8988T (cell line): ENCODE measurements around the gene MAP7D3.
A peak's percentile ranks its signal among the peaks of the same experiment; 100 is the strongest.
"Not testable (repeated sequence)": the region's sequence is repeated elsewhere in the genome, so short reads cannot be mapped to it uniquely, and the experiment has no call there.

Source experiments
- DNase-seq: peaks from one replicate; pipeline ENCODE4 v3.0.0; 2011

MAP7D3 gene

DNA sequence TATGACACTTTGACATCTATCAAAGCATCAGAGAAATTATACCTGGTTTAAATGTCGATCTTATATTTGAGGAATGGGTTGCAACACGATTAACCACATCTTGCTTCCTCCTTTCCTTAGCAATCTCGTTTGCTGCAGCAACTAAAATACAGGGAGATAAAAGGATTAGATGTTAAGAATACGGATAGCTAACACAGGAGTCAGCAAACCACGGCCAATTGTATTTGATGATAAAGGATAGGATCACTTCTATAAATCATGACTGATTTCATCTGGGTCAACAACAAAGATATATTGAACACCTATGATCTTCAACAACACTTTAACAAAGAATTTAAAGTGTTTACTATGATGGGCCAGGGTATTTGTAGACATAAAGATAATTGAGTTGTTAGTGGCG, 5.0 kb downstream of the MAP7D3 start:
- DNase-seq: no peak

DNA sequence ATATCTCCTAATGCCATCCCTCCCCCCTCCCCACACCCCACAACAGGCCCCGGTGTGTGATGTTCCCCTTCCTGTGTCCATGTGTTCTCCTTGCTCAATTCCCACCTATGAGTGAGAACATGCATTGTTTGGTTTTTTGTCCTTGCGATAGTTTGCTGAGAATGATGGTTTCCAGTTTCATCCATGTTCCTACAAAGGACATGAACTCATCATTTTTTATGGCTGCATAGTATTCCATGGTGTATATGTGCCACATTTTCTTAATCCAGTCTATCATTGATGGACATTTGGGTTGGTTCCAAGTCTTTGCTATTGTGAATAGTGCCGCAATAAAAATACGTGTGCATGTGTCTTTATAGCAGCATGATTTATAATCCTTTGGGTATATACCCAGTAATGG, 13.4 kb downstream of the MAP7D3 start:
- not testable (repeated sequence) for DNase-seq

DNA sequence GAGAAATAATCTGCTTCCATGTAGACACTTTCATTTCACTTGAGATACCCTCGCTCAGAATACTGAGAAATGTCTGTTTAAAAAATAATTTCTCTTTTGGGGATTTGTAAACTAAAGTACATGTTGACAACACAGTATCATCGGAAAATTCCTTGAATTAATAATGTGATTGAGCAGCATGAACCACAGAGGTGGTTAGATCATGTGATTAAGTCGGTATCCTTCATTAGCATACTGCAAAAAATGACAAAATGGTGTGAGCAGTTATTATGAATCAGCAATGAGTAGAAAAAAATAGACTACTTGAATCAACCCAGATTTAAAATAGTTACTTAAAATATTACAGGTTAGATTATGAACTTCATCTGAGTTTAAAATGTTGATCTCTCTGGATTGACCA, 14.1 kb downstream of the MAP7D3 start:
- no peak for DNase-seq

DNA sequence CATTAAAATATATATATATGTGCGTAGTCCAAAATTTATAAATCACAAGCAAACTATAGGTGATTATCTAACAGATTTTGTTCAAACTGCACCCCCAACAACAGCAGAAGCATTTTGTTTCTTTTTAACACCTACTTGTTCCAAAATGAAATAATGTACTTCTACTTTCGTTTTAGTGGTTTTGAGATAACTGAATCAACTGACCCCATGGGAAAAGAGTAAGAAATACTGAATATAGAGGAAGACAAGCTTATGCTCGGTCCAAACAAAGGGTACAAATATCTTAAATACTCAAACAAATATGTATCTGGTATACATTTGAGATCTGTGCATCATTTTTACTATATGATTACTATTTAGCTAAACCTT, 22.4 kb downstream of the MAP7D3 start:
- DNase-seq: no peak

DNA sequence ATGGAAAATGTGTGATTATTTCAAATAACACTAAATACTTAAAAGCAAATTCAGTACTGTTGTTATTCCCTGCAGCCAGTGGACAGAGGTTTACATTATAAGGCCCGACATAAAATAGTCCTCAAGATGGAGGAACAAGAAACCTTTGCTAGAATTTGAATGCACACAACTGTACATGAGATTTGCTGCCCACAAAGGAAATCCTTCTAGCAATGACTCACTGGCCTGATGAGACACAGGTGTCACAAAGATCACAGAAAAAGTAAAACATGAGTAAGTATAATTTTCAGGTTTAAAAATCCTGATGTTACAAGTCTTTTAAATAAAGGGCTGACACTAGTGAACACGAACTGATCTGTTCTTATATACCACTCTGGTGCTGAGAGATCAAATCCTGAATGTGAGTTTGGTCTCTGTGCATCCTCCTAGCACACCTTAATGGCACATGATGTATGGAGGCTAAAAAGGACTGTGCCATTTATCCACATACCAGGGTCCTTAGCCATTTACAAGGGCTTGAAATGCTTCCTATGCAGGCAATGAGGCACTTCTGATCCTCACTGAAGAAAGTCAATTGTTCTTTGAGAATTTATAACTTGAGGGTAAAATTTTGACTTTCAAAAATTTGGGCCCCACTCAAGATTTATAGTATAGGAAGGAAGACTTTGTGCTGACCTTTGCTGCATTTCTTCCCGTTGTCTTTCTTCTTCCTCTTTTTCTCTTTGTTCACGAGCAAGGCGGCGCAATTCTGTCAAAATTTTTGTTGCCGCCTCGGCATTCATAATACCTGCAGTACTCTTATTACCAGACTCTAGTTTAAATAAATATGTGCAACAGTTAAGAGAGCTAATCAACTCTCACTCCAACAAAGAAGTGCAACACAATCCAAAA, 23.0 kb downstream of the MAP7D3 start:
- DNase-seq: no peak

DNA sequence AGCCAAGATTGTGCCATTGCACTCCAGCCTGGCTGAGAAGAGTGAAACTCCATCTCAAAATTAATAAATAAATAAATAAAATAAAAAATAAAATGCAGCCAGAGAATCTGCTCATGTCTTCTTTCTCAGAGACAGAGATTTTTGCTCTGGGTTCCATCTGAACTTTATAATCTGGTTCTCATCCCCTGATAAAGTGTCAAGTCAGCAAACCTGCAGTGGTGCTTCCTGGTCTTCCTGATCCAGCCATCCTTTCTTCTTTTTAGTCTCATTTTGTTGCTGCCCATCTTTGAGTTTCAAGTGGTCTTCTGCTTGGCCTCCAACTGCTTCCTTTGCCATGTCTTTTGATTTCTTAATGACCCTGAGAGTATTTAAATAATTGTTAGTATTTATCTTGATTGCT, 24.1 kb downstream of the MAP7D3 start:
- DNase-seq: no peak

DNA sequence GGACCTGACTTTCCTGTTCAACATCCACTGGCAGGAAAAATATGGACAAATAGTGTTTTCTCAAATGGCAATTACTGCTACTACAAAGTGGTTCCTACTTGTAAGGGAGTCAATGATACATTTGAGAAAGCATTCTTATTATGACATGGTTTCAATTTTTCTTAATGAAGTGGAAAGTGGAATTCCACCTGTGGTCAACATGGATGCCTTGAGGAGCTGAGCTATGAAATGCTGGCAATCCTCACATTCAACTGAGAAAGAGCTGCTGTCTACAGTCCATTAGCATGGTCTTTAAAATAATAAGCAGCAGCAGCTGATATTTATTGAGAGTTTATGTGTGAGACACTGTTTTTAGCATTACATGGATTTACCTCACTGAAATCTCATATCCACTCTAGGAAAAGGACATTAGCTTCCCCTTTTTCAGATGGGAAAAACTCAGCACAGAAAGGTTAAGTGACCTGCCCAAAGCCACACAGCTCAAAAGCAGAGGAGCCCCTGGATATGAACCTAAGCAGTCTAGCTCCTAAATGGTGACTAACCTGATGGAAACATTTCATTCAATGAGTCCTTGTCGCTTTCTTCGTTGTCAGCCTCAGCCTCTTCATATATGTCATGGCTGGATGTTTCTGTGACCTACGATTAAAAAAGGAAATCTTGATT, 29.2 kb downstream of the MAP7D3 start:
- no peak for DNase-seq

DNA sequence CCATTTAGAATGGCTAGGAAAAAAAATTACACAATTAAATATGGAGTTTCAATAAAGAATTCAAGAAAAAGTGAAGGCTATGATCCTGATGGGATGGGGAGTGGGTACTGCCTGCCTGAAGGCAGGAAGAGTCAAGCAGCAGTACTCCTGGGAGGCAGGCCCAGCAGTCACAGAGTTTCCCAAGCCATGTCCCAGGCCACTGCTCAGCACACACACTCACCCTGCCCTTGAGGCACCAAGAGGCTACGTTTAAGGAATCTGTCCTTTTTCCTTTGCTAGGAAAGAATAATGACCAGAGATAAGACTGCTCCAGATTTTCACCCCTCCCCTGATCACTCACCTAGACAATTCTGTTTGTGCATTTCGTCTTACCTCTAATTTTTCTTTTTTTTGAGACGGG, 30.2 kb downstream of the MAP7D3 start:
- DNase-seq: no peak

DNA sequence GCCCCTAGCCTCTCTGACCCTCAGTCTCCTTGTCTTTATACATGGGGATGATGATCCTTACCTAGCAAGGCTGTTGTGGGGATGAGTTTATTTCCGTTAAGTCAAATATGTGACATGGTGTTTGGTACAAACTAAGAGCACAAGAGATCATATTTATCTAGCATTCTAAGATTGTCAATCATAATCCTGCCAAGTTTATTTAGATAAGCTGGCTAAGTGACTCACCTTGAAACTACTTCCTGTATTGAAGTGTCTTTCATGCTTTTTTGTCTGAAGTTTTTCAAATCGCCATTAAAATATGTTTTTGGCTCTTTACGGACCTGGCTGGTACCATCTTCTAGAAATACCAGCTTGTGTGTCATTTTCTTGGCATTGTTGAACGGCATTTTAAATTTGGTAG, 30.7 kb downstream of the MAP7D3 start:
- no peak for DNase-seq

DNA sequence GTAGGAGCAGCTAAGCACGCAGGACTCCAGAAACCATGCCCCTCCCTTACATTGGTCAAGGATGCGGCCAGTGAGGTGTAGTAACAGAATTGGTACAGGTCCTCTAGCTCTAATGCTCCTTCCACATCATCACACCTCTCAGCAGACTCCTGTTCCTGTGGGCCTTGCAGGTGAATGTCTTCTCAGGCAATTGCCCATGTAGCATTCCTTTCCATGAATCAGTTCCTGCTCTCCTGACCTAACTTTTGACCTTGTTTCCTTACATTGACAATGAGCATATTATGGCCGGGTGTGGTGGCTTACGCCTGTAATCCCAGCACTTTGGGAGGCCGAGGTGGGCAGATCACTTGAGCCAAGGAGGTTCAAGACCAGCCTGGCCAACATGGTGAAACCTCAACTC, 31.3 kb downstream of the MAP7D3 start:
- DNase-seq: no peak

DNA sequence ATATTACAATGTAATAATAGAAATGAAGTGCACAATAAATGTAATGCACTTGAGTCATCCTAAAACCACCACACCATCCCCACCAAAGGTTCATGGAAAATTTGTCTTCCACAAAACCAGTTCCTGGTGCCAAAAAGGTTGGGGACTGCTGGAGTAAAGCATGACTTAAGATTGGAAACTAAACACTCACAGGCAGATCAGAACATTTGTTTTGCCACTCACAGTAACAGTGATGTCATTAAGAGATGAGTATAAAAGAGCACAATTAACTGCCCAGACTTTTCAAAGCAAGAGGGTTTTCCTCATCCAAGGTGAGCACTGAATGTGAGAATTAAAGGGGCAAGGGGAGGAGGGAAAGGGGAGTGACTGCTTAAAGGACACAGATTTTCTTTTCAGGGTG, 35.6 kb downstream of the MAP7D3 start:
- no peak for DNase-seq

DNA sequence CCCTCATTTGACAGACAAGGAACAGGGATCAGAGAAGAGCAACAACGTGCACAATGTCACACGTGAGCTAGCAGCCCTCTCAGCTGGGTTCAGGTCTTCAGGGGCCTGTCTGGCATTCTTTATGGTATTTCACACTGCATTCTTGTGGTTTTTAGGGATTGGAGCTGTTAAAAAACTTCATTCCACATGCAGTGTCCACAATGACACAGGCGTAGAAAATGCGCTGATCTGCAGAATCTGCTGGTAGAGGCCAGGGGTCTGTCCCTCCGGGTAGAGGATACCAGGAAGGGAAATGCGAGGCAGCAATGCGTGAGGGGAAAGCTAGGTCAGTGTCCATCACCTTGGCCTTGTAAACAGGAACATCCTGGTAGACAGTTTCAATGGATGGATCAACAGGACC, 36.6 kb downstream of the MAP7D3 start:
- peak; percentile 25 for DNase-seq

DNA sequence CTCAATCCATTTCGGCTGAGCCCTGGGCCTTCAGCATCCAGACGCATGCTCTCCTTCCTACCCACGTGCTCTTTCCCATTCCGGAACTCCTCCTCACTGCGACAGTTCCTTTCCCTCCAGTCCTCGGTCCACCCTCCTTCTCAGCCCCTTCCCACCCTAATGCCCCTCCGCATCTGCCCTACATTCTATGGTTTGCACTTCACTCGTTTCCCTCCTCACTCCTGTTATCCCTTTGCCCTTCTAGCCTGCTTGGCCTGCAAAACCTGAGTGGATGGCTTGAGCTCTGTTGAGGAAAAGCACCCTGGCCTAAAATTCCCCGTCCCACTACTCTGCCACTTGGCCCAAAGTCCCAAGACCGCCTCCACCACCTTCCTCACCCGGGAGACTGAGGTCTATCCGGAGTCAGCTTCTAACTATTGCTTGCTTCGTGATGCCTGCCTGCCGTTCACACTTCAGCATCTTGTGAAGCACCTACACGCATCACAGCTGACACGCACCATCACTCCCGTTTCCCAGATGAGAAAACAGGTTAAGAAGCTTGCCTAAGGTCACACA, 38.6 kb downstream of the MAP7D3 start:
- no peak for DNase-seq

DNA sequence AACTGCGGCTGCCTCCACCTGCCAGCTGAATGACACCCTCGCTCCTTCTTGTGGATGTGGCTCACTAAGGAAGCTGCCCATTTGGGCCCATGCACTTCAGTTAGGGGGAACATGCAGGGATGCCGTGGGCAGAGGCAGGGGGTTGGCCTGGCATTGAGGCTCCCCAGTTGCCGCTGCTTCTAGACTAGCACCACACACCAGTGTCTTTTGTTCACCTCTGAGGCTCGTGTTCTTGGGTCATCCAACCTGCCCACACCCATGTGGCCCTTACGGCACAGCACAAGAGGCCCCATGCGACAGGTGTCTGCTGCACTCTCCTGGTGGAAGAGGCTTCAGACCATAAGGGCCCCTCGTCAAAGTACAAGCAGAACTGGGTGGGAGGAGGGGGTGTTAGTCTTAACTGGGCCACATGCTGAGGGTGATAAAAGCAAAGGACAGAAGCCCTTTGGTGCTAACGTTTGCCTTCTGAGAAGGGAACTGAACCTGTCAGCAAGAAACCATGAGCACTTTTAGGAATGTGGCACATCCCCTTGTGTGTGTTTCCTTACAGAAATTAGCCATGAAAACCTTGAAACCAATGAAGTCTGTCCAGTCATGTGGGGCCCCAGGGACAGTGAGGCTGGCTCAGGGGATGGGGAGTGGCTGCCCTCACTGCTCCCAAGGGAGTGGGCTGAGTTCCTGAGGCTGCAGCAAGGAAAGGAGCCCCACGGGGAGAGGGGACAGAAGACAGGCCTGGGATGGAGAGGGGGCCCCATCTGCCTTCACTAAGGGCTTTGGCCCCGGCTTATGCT, 39.2 kb downstream of the MAP7D3 start:
- DNase-seq: no peak

DNA sequence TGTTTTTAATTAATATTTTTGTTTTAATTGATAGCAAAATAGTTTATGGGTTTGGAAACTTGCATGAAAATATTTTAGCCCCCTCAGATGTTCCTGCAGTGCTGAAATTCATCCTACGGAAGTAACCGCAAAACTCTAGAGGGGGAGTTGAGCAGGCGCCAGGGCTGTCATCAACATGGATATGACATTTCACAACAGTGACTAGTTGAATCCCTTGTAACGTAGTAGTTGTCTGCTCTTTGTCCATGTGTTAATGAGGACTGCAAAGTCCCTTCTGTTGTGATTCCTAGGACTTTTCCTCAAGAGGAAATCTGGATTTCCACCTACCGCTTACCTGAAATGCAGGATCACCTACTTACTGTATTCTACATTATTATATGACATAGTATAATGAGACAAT, 40.4 kb downstream of the MAP7D3 start:
- DNase-seq: no peak

DNA sequence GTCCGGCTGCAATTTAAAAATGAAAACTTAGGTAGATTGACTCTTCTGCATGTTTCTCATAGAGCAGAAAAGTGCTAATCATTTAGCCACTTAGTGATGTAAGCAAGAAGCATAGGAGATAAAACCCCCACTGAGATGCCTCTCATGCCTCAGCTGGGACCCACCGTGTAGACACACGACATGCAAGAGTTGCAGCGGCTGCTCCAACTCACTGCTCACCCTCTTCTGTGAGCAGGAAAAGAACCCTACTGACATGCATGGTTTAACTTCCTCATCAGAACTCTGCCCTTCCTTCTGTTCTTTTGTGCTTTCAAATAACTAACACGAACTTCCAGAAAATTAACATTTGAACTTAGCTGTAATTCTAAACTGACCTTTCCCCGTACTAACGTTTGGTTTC, 41.0 kb downstream of the MAP7D3 start:
- DNase-seq: no peak

DNA sequence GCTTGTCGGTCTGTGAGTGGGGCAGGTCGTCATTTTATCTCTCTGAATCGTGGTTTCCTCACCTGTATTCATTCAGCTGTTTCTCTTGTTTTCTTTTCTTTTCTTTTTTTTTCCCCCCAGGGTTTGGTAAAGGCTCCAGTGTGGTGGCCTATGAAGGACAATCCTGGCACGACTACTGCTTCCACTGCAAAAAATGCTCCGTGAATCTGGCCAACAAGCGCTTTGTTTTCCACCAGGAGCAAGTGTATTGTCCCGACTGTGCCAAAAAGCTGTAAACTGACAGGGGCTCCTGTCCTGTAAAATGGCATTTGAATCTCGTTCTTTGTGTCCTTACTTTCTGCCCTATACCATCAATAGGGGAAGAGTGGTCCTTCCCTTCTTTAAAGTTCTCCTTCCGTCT, 41.4 kb downstream of the MAP7D3 start:
- DNase-seq: no peak

DNA sequence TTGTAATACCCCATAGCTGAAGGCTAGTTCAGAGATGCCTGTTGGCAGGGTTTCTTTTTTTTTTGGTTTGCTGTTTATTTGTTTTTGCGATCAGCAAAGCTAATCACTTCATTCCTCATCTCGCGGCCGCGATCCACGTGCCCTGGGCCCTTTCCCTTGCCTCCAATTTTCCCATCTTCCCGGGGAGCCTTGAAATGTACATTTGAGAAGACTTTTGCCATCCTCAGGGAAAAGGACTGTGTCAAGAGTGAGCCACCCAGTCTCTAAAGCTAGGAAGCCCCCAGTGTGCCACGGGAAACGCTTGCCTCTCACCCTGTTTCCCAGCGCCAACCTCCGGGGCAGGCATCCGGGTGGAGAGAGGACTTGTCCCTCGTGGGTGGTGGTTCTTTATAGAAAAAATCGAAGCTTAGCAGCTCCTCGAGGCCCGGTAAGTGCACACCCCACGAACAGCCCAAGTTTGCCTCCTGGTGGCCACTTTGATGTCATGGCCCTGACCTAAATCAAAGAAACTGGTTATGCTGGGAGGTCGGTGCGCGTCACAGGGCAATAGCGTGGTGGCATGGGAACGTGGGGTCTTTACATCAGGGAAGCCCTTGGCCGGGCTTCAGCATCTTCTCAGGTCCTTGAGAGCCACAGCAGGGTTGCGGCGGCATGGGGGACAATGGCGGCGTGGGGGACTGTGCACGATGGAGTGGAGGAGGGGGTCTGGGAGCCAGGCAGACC, 42.0 kb downstream of the MAP7D3 start:
- peak; percentile 65 for DNase-seq

DNA sequence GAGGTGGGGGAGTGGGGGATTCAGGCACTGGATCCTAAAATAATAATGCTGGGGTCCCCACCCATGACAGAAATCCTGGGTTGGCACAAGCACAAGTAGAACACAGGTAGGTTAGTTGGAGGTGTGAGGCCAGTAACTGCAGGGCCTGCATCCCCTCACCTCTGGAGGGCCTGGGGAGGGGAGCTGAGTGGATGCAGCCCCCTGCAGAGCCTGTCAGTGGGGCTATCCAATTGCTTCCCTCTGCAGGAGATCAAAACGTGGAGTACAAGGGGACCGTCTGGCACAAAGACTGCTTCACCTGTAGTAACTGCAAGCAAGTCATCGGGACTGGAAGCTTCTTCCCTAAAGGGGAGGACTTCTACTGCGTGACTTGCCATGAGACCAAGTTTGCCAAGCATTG, 43.7 kb downstream of the MAP7D3 start:
- no peak for DNase-seq

DNA sequence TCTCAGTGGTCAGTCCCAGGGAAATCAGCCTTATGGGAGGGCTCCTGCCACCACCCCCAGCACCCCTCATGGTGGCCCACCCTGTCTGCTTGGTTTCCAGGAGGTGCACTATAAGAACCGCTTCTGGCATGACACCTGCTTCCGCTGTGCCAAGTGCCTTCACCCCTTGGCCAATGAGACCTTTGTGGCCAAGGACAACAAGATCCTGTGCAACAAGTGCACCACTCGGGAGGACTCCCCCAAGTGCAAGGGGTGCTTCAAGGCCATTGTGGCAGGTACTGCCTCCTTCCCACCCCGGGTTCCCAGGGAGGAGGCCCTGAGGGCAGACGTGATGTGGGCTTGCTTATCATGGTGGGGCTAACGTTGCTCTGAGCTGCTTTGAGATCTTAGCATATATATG, 44.3 kb downstream of the MAP7D3 start:
- no peak for DNase-seq

DNA sequence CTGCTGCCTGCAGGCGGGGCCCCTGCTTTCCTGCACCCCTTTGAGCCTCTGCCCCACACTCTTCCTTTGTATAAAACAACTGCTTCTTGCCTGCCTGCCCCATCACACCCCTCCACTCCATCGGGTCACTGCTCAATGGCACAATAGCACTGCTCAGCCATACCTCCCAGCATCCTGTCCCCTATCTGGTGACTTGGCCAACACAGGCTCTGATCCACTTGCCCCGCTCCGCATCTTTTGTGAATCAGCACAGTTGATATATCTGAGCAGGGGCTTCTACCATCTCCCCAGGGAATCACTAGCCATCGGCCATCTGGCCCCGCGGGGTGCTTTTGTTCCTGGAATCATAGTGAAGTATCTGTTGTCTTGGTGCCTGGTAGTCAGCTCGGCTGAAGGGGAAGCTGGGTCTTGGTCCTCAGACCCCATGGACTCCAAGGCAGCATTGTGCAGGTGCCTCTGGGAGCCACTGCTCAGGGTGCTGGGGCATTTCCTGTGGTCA, 45.3 kb downstream of the MAP7D3 start:
- DNase-seq: no peak

DNA sequence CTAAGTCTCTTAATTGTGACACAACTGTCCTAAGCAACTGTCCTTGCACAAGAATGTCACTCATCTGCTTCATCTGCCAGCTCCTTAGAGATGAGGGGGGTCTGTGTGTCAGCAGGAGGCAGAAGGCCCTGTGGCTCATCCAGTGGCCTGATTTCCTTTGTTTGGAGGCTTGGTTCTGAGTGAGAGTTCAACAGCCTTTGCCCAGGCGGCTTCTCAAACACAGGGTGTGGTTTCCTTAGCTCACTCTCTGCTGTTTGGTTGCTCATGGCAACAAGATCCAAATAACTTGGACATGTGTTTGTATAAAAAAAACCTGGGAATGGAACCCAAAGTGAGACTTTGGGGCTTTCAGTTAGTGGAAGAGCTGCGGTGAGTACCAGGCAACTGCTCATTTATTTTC, 46.6 kb downstream of the MAP7D3 start:
- no peak for DNase-seq

DNA sequence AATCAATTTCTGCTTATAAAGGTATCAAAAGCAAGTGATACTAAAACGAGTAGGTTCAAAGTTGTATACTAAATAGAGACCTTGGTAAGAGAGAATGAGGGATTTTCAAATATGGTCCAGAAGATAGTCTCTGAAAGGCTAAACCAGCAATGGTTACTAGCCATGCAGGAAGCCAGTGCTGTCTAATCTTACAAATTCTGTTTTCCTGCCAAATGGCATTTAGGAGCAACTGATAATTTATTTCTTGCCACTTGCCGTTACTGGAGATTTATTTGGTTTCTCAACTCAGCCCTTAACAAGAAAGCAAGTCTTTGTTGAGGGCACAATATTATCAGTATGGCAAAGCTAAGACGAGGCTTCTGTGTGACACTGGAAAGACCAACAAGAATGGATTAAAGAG, 47.2 kb downstream of the MAP7D3 start:
- DNase-seq: no peak
